Activated naive CD4-positive, alpha-beta T cell treated with anti-CD3 and anti-CD28 coated beads, Interleukin-2, amount 10 ng/mL, durations not matched to agents 7 days and 5 days (primary cell): ENCODE measurements around the gene CYP2S1.

ENCODE experiments used
- CTCF ChIA-PET: fragments of 350-600 bp; sonication (Branson Sonifier 250); formaldehyde crosslinking; loops from one replicate; lab custom pipeline; 2021; ENCODE audit warnings: antibody characterized with exemption; lab: Charles Lee
- DNase-seq: peaks from one replicate; pipeline ENCODE4 v3.0.0-alpha.2; 2020
- H3K27ac Mint-ChIP-seq: one replicate; pipeline ENCODE4 v1.8.0; 2021; ENCODE audit warnings: mild to moderate bottlenecking, moderate library complexity, mixed read lengths
- H3K27me3 Mint-ChIP-seq: one replicate; pipeline ENCODE4 v1.8.0; 2021; ENCODE audit warnings: mild to moderate bottlenecking, mixed read lengths
- H3K36me3 Mint-ChIP-seq: one replicate; pipeline ENCODE4 v1.8.0; 2021; ENCODE audit warnings: mixed read lengths
- H3K4me1 Mint-ChIP-seq: one replicate; pipeline ENCODE4 v1.8.0; 2021; ENCODE audit warnings: mixed read lengths
- H3K4me3 Mint-ChIP-seq: one replicate; pipeline ENCODE4 v1.8.0; 2021; ENCODE audit warnings: mild to moderate bottlenecking, moderate library complexity, mixed read lengths
- H3K9me3 Mint-ChIP-seq: one replicate; pipeline ENCODE4 v1.8.0; 2021; ENCODE audit warnings: mixed read lengths

Gene CYP2S1

GRCh38 chr19:41244117-41244516 lies 51.1 kb downstream of the CYP2S1 start:
- no peaks in the 10 kb centered on the region for H3K36me3 Mint-ChIP-seq
- no peaks in the 10 kb centered on the region for H3K9me3 Mint-ChIP-seq
- CTCF ChIA-PET, result no interaction called here
- H3K4me3 Mint-ChIP-seq, result no peak overlapping the region
- H3K27ac Mint-ChIP-seq, result no peak overlapping the region
- H3K4me1 Mint-ChIP-seq, result no peaks in the 10 kb centered on the region
- no peaks in the 10 kb centered on the region for H3K27me3 Mint-ChIP-seq
- no peak for DNase-seq

GRCh38 chr19:41245843-41246242 lies 52.8 kb downstream of the CYP2S1 start:
- no peaks in the 10 kb centered on the region for H3K4me1 Mint-ChIP-seq
- CTCF ChIA-PET, result no interaction called here
- H3K27me3 Mint-ChIP-seq, result peaks cover 4% of the 10 kb centered on the region
- H3K9me3 Mint-ChIP-seq, result no peaks in the 10 kb centered on the region
- H3K36me3 Mint-ChIP-seq, result no peaks in the 10 kb centered on the region
- H3K4me3 Mint-ChIP-seq, result no peak overlapping the region
- no peak overlapping the region for H3K27ac Mint-ChIP-seq
- DNase-seq, result no peak

- DNase-seq, result no peak
- Mint-ChIP-seq H3K27ac (no peak overlapping the region), H3K9me3 (no peaks in the 10 kb centered on the region), H3K36me3 (no peaks in the 10 kb centered on the region), H3K27me3 (peaks cover 26% of the 10 kb centered on the region), H3K4me3 (no peak overlapping the region), H3K4me1 (no peaks in the 10 kb centered on the region)
- CTCF ChIA-PET, result interaction anchor here (0.6 kb wide), 1 partner anchor 309 kb away, joined by 4 read pairs; no protein-coding TSS in a partner anchor
Observed at GRCh38 chr19:41248895-41249294, 55.9 kb downstream of the CYP2S1 start.

- CTCF ChIA-PET, result interaction anchor here (0.7 kb wide), 1 partner anchor 47 kb away, joined by 3 read pairs; no protein-coding TSS in a partner anchor
- Mint-ChIP-seq H3K4me1 (no peaks in the 10 kb centered on the region), H3K9me3 (no peaks in the 10 kb centered on the region), H3K27ac (no peak overlapping the region), H3K36me3 (no peaks in the 10 kb centered on the region), H3K4me3 (no peak overlapping the region), H3K27me3 (peaks cover 36% of the 10 kb centered on the region)
- no peak for DNase-seq
Observed at GRCh38 chr19:41249707-41250423, 56.8 kb downstream of the CYP2S1 start.

DNA sequence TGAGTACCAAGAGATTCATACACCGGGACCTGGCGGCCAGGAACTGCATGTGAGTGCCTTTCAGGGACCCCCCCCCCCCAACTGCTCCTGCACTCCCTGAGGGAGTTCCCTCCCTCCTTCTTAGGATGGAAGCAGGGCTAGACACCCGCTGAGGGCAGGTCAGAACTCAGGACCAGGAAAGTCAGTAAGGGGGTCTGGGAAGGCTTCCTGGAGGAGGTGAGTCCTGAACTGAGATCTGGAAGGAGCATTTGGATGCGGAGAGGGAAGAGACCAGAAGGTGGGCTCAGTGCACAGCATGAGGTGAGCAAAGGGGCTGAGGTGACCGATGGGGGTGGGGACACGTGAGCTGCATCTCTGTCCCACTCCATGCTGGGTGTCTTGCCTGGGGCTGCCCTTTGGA lies 60.6 kb downstream of the CYP2S1 start:
- no peak for DNase-seq
- Mint-ChIP-seq H3K9me3 (no peaks in the 10 kb centered on the region), H3K27ac (no peak overlapping the region), H3K27me3 (peaks cover 48% of the 10 kb centered on the region), H3K4me3 (no peak overlapping the region), H3K36me3 (no peaks in the 10 kb centered on the region), H3K4me1 (no peaks in the 10 kb centered on the region)
- CTCF ChIA-PET, result no interaction called here

DNA sequence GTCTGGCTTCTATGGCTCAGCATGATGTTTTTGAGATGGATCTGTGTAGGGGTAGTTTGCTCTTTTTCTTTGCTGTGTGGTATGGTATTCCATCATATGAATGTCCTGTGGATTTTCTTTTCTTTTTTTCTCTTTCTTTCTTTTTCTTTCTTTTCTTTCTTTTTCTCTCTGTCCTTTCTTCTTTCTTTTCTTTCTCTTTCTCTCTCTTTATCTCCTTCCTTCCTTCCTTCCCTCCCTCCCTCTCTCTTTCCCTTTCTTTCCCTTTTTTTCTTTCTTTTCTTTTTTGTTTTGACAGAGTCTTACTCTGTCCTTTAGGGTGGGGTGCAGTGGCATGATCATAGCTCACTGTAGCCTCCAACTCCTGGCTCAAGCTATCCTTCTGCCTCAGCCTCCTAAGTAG lies 62.2 kb downstream of the CYP2S1 start:
- Mint-ChIP-seq H3K36me3 (no peaks in the 10 kb centered on the region), H3K4me1 (no peaks in the 10 kb centered on the region), H3K27me3 (peaks cover 56% of the 10 kb centered on the region), H3K4me3 (no peak overlapping the region), H3K9me3 (no peaks in the 10 kb centered on the region), H3K27ac (no peak overlapping the region)
- no peak for DNase-seq
- CTCF ChIA-PET, result interaction anchor here (1.4 kb wide), 1 partner anchor 51 kb away, joined by 3 read pairs; no protein-coding TSS in a partner anchor
